ENCODE data around the gene ZBTB7A.

Gene ZBTB7A

DNA sequence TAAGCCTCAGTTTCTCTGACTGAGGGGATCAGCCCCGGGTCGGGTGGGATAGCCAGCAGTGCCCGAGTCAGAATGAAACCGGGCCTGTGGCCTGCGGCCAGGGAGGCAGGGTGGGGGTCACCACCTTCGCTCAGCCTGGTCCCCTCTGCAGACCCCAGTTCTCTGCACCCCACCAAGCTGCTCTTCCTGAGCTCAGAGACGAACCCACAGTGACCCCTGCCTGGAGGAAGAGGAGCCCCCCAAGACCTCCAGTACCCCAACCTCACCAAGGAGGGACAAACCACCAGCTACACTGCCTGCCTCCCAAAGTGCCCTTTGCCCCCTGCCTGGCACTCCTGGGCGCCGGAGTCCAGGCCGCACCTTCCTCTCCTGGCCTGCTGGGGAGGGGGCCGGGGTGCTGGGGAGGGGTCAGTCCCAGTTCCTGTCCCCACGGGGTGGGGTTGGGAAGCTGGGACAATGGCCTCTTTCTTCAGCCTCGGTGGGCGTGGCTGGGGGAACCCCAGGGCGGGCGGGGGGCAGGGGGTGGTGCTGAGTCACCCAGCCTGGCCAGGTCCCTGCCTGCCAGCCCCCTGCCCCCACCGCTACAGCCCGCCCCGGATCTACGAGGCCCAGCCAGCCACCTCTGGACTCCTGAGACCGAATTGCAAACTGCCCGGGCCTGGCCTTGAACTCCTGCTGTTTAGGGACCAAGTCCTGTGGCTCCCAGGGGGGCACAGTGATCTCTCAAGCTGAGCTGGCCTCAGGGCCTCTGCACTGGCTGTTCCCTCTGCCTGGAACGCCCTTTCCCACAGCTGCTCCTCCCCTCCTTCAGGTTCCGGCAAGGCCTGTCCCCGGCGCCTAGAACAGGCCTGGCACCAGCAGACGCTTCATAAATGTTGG lies 14.3 kb downstream of the ZBTB7A start:
- no peak for DNase-seq

DNA sequence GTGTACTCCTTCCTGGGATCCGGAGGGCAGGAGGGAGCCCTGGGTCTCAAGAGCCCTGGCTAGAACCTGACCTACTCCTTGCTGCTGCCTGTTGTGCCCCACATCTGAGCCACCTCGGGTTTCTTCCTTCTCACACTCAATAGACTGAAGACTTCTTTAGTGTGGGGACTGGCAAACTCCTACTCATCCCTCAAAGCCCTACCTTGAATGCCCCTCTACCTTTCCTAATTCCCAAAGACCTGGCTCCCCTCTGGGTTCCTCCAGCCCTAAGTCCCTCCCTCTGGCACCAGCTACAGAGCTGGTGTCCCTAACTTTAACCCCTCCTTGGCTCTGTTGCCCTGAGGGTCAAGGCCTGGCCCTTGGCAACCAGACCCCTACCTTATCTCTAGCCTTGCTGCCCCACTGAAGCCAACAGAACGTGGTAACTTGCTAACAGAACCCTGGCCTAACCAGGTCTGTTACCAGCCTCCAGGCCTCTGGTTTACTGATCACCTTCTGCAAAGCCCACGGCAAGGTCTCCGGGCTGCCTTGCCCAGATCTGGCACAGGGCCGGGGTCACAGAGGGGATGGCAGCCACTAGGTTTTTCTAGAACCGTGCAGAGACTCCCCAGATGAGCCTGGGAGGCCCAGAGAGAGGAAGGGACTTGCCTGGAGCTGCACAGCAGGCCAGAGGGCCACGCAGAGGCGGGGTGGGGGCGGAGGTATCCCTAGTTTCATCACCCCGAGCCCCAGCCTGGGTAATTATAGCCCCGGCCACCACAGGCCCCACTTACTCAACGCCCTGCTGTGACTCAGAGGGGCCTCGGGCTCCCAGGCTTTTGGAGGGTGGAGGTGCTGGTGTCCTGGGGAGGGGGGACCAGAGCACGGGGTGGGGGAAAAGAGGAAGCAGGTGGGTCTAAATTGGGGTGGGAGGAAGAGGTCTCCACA lies 15.3 kb downstream of the ZBTB7A start:
- DNase-seq: no peak

DNA sequence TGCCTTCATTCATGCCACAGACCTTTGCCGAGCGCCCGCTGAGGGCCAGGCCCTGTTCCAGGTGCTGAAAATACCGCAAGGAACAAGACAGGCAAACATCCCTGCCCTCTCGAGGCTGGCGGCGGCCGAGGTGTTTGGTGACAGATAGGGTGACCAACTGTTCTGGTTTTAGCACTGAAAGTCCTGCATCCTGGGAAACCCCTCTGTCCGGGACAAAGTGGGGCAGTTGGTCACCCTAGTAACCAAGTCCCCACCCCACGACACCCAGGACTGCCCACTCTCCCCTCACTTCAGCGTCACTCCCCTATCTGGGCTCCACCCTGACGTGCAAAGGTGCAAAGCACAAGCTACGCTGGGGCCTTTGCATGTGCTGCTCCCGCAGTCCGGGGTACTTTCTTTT lies 17.3 kb downstream of the ZBTB7A start:
- no peak for DNase-seq

DNA sequence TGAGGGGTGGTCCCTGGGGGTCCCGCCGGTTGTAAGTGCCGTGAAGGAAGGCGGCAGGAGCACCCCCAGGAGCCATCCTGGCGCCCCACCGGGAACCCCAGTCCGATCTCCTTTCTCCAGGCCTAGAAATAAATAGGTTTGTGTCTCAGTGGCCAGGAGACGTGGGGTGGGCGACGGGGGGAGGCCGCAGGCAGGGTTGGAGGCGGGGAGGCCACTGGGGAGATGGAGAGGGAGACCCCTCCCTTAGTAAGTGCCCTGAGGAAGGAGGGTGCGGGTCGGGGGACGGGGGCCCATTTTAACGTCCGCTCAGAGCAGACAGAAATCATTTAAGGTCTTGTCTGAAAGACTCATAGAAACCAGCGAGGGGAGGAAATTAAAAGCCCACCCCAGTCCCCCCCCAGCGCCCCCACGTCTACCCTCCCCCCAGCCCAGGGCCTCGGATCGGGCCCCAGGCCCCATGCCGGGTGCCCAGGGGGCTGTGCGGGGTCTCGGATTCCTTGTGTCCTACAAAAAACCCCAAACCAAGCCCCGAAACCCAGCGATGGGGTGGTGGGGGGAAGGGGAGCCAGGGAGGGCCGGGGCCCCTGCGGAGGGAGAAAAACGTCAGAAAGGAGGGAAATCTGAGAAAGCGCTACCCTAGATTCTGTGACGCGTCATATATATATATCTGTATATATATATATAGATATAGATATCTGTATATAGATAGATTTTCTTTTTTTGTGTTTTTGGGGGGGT lies 19.6 kb downstream of the ZBTB7A start:
- no peak for DNase-seq

DNA sequence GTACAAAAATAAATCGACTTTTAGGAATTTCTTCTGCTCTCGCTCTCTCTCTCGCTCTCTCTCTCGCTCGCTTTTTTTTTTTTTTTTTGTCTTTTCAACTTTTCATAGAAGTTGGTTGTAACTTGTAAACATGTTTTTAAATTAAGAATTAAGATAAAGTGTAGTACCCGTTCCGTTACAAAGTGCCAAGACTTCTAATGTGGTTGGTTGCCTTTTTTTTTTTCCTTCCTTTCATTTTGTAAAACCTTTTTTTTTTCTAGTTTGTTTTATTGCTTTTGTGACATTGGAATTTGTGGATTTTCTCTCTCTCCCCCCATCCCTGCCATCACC lies 20.4 kb downstream of the ZBTB7A start:
- no peak for DNase-seq

DNA sequence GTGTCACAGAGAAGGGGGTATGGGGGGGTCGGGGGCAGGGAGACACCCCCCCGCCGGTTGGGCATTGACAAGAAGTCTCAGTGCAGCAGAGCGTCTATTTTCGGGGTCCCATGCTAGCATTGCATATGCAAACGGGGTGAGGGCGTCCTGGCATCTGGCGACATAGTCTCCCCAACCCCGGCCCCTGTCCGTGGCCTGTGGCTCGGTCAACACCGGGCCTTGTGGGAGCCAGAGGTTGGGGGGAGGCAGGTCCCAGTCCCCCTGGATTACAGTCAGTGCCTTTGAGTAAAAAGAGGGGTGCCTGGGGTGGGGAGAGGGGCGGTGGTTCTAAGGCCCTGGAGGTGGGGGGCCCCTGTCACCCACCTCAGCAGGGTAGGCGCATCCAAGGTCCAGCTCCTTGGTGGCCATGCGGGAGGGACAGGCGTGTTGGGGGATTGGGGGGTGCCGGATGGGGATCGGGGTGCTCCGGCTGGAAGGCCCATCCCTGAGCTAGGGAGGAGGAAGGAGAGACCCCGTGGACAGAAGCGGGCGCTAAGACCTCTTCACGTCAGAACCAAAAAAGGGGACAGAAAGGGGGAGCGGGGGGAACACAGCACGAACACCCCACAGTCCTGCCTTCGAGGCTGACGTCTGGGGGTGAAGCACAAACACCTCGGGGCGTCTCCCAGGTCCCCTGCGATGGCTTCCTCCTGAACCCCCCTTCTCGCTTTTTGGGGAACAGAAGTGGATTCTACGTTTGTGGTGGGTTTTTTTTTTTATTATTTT lies 20.9 kb downstream of the ZBTB7A start:
- DNase-seq: no peak

DNA sequence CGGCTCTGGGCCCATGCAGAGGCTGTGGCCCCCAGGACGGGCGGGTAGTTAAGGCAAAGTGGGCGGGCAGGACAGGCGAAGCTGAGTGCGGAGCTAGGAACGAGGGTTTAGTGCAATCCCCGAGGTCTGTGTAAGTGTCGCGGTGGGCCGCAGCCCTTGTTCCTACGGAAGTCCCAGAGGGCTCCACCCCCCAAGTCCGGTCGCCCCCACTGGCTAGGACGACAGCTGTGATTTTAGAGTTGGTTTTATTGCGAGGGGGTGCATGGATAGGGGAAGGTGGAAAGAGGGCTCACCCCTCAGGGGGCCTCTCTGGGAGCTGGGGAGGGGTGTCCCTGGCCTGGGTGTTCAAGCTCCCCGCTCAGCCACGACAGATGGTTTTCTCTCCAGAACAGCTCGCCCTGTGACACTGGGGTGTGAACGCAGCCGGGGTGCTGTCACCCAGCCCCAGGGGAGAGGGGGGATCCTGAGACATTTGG lies 21.7 kb downstream of the ZBTB7A start:
- no peak for DNase-seq

DNA sequence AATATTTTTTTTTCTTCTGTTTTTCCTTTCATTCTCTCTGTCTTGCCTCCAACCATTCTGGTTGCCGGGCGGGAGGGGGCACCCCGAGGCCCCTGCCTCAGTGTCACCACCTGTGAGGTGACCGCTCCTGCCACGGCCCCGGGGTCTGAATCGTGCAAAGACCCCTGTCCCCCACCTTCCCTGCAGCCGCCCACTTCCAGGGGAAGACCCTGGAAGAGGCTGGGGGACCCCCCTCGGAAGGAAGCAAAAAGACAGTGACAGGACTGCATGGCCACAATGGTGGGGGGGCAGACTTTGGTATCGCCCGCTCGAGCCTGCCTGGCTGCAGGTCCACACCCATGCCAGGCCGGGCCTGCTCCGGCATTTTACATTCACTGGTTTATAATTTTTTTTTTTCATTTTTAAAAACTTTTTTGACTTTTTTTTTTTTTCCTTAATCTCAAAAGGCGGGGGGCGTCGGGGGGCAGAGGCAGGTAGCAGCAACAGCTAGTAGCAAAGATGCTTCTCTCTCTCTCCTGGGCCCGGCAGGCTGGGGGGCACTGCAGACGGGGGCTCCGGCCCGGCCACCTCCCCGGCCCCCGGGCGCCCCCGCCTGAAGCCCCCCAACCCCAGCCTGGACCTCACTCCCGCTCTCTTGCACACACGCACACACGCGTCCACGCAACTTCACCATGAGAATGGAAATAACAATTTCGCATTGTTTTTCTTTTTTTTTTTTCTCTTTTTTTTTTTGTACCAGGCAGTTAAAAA lies 22.6 kb downstream of the ZBTB7A start:
- DNase-seq: no peak

DNA sequence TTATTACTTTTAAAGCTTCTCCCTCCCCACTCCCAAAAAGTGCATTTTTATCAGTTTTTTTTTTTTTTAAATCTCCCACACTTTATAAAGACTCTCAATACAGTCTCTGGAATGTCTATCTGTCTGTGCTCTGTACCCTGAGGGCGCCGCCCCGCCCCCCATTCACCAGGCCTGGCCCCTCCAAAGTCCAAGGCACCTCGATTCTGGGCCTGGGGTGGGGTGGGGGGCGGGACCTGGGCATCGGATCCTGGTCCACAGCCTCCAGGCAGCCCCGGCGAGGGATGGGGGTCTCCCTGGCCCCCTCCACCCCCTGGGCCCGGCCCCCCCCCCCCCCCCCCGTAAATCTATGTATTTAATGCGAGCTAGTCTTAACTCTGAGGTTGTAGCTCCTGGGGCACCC lies 23.3 kb downstream of the ZBTB7A start:
- DNase-seq: no peak

DNA sequence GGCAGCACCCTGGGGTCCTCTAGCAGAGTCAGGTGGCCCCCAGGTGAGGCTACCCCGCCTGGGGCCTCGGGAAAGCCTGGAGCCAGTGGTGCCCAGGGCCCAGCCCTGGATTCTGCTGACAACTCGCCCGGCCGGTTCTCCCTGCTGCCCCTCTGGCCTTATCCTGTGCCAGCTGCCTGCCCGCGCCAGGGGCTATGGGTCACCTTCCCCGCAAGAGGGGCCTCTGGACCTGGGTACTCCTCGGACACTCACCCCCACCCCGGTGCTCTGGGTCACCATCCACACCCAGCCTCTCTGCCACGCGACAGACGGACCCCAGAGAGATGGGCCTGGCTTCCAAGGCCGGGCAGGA lies 24.0 kb downstream of the ZBTB7A start:
- no peak for DNase-seq

DNA sequence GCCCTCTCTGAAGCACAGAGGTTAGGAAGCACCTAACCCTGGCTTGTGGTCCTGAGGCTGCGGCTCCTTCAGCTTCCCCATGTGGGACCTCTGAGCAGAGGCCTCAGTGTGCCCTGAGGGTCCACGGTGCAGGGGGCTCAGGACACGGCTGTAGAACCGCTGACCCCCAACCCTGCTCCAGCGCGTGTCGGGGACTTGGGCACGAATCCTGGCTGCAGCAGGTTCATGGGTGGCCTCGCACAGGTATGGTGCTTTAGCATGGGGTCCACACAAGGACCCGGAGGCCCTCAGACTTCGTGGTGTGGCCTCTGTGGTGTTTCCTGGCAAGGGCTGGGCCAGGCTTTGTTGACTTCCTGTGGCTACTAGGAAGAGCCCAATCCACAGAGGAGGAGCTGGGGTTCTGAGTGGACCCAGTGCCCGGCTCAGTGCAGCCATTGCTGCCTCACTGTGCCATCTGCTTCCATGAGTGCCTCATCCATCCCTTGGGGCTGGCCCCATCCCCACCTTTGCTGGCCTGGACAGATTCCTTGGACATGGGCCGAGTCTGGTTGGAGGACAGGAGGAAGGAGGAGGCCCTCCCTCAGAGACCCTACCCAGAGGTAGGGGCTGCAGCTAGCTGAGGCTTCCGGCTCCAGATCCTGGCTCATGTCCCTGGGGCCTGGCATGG lies 24.5 kb downstream of the ZBTB7A start:
- DNase-seq: no peak

DNA sequence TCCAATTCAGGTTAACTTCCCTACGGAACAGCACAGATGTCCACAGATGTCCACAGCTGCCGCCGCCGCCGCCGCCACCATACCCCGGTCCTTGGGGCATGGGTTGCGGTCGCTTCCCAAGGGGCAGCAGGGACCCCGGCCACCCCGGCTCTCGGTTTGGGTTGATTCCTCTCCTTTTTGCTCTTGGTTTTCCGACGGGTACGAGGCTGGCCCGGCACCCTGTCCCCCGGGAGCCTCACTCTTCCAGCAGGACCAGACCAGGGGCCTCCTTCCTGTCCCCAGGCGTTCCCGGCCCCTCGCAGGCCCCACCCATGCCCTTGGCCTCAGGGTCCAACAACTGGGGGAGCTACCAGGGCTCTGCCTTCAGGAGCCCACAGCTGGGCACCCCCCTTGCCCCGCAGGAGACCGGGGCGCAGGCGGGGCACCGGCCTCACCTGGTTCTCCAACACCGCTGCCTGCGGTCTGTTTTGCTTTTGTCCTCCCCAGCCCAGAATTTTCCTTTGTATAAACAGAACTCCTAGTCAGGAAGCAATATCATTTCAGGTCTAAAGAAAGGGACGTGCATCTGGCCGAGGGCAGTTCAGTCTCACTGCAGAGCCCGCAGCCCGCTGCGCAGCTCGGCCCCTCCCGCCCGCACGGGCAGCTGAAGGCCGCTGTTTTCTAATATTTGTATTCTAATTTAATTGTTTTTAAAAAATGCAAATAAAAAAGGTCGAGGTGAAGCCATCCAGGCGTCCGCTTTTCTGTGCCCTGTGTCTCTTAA lies 27.9 kb downstream of the ZBTB7A start:
- DNase-seq: no peak

DNA sequence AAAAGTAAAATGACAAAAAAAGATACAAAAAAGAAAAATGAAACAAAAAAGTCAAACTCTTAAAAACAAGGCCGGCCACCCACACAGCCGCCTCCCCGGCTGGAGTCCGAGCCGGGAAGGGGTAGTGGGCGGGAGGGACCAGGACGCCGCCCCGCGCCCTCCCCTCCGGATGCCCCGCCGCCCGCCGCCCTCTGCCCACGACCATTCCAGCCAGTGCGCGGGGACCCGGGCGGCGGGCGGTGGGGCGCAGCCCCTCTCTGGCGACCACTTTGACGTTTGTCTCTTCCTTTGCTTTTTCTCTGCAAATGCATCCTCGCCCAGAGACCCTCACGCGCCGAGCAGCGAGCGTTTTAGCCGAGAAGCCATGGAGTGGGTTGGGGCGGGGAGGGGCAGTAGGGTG lies 28.6 kb downstream of the ZBTB7A start:
- DNase-seq: no peak

DNA sequence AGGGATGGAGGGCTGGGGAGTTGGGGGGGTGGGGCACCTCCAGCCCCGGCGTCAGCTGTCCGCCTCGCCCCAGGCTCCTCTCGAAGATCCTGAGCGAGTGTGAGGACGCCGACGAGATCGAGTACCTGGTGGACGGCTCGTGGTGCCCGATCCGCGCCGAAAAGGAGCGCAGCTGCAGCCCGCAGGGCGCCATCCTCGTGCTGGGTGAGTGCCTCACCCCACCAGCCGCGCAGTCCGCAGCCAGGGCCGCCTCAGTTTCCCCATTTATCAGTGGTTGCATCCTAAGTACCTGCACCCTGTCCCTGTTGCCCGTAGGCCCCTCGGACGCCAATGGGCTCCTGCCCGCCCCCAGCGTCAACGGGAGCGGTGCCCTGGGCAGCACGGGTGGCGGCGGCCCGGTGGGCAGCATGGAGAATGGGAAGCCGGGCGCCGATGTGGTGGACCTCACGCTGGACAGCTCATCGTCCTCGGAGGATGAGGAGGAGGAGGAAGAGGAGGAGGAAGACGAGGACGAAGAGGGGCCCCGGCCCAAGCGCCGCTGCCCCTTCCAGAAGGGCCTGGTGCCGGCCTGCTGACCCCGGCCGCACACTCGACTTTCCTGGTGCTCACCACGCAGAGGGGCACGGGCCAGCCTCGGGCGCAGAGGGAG lies 29.3 kb downstream of the ZBTB7A start:
- DNase-seq: no peak

DNA sequence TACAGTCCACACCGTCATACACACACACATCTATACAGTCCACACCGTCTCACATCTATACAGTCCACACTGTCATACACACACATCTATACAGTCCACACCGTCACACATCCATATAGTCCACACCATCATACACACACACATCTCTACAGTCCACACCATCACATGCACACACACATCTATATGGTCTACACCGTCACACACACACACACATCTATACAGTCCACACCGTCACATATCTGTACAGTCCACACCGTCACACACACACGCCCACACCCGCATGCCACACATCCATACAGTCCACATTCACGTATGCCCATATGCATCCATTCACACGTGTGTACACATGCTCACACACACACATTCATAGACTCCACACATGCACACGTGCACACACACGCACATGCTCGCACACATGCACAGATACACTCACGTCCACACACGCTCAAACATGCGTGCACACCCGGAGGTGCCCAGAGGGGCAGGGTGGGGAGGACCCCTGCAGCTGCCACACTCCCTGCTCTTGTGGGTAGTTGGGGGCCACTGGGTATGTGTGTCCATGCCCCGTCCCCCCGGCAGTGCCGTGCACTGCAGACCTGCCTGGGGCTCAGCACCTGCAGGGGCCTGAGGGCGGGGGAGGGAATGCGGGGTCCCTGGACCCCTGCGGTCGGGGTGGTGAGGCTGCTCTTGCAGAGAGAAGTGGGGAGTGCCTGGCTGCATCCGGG lies 30.0 kb downstream of the ZBTB7A start:
- DNase-seq: no peak

DNA sequence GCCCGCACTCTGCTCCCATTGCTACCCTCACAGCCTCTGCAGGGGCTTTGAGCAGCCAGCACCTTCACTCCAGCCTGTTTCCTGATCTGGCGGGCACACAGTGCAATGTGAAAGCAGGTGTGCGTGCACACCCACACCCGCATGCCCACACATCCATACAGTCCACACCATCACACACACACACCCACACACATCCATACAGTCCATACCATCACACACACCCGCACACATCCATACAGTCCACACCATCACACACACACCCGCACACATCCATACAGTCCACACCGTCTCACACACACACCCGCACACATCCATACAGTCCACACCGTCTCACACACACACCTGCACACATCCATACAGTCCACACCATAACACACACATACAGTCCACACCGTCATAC lies 31.1 kb downstream of the ZBTB7A start:
- no peak for DNase-seq

DNA sequence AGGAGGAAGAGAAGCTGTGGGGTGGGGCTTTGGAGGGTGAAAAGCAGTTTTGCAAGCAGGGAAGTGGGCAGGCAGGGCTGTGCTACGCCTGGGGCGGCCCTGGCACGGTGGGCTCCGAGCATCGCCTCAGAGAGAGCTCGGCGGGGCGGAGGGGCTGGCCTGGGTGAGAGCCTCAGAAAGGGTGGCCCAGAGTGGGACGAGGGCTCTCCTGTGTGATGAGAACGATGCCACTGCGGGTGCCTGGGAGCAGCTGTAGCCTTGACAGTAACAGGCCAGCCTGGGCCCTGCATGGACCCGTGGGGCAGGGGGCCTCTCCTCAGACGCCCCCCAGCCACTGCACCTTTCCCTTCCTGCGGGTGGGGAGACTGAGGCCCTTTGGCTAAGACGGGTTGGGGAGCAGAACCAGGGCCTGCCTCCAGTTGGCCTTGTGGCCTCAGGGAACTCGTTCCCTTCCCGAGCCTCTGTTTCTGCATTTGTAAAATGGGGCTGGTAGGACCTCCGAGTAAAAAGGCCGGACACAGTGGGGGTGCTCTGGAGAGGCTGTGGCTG lies 31.6 kb downstream of the ZBTB7A start:
- DNase-seq: no peak

DNA sequence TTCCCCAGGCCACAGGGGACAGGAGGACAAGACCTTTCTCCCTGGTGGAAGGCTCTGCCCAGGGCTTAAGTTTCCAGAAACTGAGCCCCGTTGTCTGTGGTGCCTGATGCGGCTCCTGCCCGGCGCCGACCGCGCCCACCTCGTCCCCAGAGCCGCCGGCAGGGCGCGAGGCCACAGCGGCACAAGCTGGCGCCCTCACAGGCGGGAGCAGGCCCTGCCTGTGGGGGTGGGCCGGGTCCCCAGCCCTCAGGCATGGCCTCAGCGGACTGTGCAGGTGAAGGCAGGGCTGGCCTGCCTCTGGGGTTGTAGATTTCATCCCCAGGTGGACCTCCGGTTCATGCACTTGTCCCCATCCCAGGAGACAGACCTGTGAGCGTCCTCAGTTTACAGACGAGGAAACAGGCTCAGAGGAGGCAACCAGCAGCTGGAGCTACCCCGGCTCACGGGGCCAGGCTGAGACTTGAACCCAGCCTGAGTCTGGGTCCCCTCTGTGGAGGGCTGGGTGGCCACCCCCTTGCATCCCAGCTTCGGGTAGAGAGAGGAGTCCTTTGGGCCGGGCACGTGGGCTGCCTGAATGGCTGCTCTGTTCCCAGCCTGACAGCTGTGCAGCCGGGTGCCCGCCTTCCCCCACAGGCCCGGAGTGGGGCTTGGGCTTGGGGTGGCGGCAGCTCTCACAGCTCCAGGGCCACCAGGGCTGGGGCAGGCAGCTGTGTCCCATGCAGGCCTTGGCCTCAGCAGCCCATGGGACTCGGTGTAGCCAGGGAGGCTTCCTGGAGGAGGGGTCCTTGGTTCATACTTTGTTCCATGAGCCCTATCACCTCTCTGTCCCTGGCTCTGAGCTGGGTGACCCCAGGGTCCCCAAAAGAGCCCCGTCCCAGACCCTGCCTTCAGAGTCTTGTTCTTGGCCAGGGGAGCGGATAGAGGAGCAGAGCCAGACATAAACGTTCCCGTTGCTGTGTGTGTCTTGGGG lies 32.4 kb downstream of the ZBTB7A start:
- no peak for DNase-seq

All from NCI-H1105 (cell line).